RPMI7951 (cell line): ENCODE measurements around the gene FBXO2. TPM values are rescaled to one million over a fixed set of nuclear protein-coding genes. Genes with fewer than 3 reads are reported as not detected.

Source experiments
- DNase-seq: peaks from one replicate; pipeline ENCODE4 v3.0.0-alpha.2; 2012; ENCODE audit warnings: low read depth
- total RNA-seq: library from RNA; depleted of rRNA; stranded (reverse); fragments of >200 nt; shearing (Covaris generic); gene quantifications from 2 replicates; pipeline ENCODE4 v1.2.3, GENCODE V29; 2014

FBXO2 gene
- total RNA-seq, 1 experiment from 2014 or later = 0.36 TPM

DNA sequence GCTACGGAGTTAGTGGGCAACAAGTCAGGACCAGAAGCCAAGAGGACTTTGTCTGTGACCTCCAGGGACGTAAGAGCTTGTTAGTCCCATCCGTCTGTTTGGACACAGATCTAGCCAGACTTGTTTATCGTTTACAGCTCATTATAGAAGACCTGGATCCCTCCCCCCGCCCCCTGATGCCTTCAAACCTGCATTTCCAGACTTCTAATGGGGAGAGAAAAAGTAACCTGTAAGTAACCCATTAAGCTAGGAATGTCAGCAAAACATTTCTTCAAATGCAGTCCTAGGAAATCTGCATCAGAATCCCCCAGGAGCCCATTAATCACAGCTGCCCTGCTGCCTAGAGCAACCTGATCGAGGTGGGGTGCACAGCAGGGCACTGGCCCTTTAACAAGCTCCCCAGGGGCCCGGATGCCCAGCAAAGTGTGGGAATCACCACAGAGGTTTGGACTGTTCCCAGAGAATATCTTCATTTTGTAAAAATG lies 28.1 kb upstream of the FBXO2 start:
- DNase-seq = no peak

DNA sequence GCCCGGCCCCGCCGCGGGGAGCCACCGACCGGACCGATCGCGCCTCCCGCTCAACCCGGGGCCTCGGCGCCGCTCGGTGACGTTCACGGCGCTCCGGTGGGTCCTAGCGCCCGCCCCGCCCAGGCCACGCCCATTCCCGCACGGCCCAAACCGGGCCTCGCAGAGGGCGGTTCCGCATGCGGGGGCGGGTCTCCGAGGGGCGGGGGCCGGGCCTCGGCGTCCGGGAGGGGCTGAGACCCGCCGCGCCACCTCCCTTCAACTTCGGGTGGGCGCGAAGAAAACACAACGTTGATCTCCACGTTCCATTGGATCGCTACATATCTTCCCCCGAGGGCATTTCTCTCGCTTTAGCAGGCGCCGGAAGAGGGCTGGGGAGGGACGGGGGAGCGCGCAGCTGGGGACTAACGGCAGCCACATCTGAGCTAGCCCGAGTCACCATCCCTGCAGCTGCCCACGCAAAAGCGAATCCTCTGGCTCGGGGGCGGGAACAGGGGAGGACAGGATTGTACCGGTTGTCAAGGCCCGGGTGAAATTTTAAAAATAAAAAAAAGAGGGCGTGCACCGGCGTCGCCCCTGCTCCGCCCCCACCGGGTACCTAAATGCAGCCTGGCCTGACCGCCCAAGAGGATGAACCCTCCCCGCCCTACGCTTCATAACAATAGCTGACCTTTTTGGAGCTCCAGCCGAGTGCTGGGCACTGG lies 27.0 kb upstream of the FBXO2 start, which contains the start of gene MAD2L2:
TSS of gene MAD2L2 (minus strand) at position 78 of the 701 bp plus-strand sequence. CDS start 547 bp downstream, outside the sequence.
- DNase-seq = peak; percentile 95

DNA sequence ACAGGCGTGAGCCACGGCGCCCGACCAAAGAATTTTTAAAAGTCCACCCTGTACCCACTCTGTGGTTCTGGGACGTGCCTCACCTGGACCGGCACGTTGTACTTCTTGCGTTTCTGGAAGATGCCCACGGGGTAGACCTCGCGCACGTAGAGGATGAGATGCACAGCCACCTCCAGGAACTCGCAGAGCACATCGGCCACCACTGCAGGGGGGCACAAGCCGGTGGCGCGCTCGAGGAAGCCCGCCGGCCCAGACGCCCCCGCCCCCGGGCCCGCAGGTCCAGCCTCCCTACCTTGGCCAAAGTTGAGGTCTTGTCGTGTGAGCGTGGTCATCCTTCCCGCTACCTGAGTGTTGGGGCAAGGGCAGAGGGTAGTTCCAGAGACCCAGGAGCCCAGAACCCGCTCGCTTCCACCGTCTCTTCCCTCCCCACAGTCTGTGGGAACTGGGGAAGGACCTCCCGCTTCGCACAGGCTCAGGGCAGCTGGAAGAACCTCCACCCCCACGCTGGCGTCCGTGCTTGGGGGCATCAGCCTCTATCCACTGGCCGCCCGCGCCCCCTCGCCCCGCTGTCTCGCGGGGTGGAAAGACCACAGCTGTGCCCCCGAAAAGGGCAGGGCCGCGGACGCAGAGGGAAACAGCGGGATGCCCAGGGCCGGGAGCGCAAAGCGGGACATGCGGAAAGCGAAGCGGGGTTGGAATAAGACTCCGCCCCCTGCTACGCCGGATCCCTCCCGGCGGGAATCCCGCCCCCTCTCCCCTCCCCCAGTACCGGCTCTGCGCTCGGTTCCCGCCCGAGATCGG lies 26.2 kb upstream of the FBXO2 start:
- DNase-seq = no peak

DNA sequence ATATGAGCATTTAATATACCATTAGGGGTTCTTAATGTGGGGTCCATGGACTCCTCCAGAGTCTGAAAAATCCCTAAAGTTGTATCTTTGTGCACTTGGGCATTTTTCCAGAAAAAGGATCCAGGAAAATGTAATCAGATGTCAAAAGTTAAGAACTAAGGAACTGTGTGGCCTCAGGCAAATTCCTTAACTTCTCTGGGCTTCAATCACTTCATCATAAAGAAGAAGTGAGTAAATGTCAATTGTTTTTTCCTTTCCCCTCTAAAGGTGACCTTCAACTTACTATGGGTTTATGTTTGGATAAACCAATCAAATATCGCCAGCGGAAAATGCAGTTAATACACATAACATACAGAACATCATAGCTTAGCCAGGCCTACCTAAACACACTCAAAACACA lies 24.2 kb upstream of the FBXO2 start:
- DNase-seq = no peak

DNA sequence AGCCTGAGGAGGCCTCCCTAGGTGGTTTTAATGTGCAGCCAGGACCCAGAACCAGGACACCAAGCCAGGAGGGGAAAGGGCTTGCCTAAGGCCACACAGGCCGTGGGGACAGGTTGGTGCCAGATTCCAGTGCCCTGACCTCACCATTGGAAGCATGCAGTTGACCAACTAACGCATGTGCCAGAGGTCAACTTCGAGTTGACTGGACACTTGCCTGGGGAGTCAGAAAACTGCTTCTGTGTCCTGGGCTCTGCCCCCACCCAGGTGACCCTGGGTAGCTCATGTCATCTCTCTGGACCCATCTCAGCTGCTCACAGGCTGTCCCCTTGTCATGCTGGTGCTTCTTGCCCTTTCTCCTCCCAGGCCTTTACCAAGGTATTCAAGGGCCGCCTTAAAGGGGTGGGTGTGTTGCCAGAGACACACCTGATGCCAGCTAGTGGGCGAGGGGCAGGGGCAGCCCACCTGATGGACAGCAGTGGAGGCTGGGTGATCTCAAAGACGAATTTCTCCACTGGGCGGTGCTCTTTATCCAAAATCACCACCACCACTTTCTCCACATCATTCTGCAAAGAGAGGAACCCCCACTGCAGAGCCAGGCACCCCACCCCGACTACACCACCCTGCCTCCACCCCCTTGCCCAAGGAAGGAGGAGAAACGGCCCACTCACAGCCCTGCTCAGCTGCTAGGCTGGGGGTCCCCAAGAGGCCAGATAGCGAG lies 22.3 kb upstream of the FBXO2 start:
- no peak for DNase-seq

DNA sequence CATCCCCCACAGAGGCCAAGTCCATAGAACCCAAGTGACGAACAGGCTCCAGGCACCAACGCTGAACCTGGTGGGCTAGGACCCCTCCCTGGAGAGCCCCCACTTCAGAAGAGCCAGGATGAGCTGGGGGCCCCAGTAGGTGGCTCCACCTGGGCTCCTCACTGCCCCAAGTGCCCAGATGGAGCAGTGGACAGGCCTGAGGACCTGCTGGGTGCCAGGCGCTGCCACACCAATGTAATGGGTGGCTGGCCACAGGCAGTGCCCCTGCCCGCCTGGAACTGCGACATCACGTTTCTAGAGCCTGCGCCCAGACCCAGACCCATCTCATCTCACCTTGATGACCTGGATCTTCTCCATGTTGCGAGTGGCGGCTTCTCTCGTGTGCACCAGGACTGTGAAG lies 21.1 kb upstream of the FBXO2 start:
- no peak for DNase-seq

DNA sequence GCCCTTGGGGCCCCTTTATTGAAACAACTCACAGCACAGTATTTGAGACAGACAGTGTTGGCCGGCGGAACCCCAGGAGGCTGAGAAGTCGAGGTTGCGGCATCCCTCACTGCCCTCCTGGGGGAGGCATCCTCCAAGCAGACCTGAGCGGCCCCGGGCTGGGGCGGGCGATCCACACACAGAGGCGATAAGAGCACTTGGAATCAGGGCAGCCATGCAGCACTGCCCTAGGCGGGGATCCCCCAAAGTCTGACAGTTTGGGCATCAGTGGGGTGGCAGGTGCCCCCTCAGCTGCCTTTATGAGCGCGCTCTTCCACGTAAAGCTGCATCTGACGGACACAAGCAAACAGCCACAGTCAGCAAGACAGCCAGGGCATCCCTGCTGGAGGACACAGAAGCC lies 20.3 kb upstream of the FBXO2 start:
- no peak for DNase-seq

DNA sequence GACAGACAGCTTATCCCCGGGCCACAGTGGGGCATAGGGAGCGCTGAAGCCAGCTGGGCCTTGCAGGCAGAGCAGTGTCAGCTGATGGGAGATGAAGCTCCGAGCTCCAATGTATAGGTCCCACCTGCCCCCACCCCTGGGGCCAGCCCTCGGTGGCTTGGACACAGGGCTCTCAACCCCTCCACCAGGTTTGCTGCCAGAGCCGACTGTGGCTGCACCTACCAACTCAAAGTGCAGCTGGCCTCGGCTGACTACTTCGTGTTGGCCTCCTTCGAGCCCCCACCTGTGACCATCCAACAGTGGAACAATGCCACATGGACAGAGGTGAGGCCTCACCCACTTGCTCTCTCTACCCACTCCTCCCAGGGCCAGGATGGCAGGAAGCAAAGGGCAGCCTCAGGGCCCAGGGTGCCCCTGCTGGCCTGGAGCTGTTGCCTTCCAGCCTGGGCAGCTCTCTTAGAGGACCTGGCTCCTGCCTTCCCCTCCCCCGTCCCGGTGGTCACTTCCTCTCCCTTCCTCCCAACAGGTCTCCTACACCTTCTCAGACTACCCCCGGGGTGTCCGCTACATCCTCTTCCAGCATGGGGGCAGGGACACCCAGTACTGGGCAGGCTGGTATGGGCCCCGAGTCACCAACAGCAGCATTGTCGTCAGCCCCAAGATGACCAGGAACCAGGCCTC lies 19.0 kb upstream of the FBXO2 start:
- DNase-seq = no peak

DNA sequence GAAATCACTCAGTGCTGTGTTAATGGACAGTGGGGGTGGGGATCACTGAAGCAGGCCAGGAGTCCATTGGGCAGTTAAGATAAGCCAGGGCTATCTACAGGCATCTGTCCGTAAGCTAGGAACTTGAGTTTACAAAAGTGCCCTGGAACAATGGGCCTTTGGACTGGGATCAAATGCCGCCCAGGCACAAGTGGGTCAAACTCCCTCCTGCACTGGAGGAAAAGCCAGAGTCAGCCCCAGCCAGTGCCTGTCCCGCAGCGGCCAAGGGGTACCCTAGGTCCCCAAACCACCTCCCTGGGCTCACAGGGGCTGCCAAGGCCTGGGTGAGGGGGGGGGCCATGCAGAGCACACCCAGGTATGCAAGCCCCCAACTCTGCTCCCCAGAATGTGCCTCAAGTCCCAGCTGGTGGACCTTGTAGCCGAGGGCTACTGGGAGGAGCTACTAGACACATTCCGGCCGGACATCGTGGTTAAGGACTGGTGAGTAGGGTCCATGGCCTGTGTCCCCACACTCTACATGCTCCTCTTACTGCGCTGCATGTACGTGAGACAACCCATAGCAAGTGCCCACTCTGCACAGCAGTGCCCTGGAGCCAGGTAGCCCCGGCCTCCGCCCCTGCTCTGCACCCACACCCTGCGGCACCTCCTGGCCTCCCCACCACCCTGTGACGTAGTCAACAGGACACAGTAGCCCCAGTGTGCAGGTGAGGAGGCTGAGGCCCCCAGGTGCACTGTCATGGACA lies 17.5 kb upstream of the FBXO2 start:
- DNase-seq = no peak

DNA sequence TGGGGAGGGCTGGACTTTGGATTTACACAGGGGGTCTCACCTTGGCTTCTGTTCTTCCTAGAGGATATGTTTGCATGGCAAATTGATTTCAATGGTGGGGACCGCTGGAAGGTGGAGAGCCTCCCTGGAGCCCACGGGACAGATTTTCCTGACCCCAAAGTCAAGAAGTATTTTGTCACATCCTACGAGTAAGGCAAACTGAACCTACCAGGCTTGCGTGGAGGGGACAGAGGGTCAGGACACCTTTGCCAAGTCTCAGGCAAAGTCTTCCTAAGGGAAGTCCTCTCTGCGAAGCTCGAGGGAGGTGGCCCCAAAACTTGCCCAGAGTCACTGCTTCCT lies 16.9 kb upstream of the FBXO2 start:
- DNase-seq = no peak

DNA sequence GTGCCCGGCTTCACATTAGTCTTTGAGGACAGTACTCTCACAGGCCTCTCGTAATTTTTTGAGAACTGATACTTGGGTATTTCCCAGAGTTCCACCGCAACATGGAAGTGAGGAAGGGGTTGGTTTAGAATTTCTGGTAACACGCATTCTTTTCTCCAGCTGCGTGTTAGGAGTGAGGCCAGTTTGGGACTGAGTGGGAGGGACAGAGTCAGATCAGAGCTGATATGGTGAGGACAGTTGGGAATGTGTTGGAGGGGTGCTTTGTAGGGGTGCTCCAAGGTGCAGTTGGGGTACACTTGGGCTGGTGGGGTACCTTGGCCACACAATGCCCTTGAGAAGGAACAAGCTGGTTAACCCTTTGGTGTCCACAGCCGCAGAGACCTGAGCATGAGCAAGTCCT lies 16.5 kb upstream of the FBXO2 start:
- no peak for DNase-seq

DNA sequence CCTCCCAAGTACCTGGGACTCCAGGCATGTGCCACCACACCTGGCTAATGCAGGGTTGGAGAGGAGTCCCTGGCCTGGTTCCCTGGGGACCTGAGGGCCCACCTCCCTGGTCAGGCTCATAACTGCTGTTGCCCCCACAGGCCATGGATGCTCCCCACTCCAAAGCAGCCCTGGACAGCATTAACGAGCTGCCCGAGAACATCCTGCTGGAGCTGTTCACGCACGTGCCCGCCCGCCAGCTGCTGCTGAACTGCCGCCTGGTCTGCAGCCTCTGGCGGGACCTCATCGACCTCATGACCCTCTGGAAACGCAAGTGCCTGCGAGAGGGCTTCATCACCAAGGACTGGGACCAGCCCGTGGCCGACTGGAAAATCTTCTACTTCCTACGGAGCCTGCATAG lies 14.3 kb upstream of the FBXO2 start:
- no peak for DNase-seq

DNA sequence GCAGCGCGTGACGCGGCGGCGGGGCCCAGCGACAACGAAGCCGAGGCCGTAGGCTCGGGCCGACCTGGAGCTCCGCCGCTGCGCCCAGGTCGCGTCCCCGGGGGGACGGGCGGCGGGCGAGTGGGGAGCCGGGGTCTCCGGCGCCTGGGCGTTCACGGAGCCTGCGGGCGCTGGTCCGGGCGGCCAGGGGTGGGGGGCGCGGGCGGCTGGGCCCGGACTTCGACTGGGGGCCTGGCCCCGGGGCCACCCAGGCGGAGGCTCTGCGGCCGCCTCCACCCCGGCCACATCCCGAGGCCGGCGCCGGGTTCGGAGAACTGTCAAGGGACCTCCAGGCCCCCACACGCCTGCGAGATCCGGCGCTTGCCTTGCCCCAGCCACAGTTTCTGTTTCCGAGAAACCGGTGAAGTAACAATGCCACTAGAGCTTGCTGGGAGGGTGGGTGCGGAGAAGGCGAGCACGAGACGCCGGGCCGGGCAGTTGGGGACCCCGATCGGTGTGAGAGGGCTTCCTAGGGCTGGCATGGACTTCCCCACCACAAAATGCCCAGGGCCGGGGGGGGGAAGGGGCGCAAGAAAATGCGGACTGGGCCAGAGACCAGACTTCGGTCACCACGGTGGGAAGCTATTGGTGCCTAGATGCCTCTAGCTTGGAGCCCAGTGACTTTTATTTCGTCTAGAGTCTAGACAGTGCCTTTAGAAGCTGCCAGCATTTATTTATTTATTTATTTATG lies 10.3 kb upstream of the FBXO2 start:
- peak; percentile 32 for DNase-seq

DNA sequence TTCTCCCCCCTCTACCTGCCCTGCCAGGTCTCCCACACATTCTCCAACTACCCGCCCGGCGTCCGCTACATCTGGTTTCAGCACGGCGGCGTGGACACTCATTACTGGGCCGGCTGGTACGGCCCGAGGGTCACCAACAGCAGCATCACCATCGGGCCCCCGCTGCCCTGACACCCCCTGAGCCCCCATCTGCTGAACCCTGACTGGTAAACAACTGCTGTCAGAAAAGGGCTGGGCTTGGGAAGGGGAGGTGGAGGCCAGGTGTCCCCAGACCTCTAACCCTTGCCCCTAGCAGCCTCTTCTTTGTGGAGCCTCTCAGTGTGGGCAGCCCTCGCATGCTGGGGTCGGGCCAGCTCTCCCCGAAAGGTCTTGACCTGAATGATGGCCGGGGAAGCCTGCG lies 6.9 kb upstream of the FBXO2 start:
- DNase-seq = no peak

DNA sequence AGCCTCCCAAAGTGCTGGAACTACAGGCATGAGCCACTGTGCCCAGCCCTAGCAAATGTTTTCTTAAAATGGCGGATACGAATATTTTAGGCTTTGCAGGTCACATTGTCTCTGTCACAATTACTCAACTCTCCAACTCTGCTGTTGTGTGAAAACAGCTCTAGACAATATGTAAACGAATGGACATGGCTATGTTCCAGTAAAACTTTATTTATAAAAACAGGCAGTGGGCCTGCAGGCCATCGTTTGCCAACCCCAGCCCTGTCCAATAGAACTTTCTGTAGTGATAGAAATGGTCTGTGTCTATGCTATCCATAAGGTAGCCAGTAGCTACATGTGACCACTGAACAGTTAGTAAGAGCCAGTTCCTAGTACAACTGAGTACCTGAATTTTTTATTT lies 5.5 kb upstream of the FBXO2 start:
- DNase-seq = no peak

DNA sequence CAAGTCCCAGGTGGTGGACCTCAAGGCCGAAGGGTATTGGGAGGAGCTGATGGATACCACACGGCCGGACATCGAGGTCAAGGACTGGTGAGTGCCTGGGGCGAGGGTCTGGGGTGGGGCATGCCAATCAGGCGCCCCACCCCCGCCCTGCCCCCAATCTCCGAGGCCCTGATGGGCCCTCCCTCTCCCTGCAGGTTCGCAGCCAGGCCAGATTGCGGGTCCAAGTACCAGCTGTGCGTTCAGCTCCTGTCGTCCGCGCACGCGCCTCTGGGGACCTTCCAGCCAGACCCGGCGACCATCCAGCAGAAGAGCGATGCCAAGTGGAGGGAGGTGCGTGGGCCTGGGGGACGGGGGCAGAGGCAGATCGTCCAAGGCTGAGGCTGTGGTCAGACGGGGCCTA lies 4.3 kb upstream of the FBXO2 start:
- no peak for DNase-seq

DNA sequence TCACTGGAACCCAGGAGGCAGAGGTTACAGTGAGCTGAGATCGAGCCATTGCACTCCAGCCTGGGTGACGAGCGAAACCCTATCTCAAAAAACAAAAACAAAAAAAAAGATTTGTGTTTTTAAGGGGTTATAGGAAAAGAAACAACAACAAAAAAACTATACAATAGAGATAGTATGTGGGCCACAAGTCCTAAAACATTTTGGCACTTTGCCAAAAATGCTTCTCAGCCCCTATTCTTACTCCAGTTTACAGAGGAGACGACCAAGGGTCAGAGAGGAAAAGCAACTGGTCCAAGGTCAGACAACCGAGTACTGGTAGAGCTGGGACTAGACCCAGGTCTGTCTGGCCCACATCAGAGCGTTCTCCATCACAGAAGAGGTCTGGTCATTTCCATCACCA lies 3.4 kb upstream of the FBXO2 start:
- no peak for DNase-seq

DNA sequence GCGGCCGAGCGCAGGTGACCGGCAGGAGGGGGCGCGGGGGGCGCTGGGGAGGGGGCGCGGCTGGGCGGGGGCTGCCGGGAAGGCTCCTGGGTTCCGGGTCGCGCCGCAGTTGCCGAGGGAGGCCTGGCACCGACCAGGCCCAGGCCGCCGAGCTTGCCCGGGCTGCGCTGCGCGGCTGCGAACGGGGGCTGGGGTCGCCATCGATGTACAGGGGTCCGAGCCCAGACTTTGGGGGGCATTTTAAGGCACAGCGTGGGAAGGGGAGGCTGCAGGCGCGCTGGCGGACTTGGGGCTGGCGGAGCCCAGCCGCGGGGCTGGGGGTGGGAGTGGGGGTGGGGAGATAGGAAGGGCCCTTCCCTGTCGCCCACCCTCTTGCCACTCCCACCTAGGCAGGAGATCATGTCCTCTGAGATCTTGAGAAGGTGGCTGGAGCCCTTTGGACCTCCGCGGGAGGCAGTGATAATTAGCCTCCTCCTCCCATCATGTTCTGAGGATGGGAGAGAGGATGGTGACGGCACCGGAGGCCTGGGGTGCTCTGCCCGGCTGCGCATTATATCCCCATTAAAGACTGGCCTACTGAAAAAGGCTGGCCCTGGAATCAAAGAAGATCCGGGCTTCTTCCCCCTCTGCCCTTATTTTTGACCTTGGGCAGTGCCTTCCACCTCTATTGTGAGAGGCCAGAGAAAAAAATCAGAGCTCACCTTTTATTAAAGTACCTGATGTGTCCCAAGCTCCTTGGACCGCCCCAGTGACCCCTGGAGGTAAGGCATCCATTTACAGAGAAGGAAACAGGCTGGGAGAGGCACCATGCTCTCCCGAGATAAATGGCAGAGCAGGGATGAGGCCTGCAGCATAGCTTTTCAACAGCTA lies 945 bp upstream of the FBXO2 start:
- DNase-seq = no peak

DNA sequence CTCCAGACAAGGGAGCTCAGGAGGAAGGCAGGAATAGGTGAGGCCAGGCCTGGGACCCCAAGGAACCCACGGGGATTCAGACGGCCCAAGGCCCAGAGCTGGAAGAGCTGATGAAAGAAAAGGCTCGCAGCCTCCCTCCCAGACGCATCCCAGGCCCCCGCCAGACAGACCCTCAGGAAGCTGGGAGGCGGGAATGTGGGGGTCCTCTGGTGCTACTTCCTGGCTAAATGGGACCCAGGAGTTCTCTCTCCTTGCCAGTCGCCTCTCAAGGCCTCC lies 430 bp downstream of the FBXO2 start:
- no peak for DNase-seq
